GM19452 (cell line): Measurements from ENCODE around the gene INPP4B.
"Not testable (repeated sequence)": the region's sequence is repeated elsewhere in the genome, so short reads cannot be mapped to it uniquely, and the experiment has no call there.

ENCODE experiments used
- ATAC-seq: cut with Tn5 transposase; IDR thresholded peaks from one replicate; pipeline ENCODE4 v1.9.1; 2021; ENCODE audit not compliant: unreplicated experiment

INPP4B gene

DNA sequence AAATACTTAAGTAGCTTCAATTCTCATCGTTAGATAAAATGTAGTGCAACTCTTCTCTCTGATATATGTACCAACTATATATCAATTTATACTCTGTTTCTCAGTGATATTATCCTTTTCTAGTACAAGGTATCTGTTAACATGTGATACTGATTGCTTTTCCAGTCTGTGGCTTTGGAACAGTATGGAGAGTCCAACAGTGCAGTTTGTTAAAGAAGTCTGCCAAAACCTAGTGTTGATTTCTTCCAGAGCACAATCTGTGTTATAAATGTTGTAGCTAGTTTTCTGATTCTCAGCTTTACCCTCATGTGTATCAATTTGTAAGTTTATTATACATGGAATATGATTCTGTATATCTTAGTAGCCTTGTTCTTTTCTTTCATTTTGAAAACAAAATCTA lies 744.7 kb downstream of the INPP4B start:
- ATAC-seq: no peak

DNA sequence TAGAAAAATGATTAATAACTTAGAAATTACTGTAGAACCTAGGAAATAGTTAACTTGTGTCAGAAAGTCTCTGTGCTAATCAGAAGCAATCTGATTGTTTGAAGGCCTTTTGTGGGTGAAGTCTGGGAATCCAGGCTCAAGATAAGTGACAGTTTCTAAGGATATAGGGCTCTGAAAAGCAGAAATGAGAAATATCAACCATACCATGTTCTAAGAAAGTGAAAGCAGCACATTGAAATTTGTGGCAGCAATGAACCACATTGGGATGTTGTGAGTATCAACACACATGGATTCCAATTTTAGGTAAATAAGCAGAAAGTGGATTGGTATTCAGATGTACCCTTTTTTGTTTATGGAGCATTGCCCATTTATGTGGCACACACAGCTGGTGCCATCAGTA lies 745.2 kb downstream of the INPP4B start:
- ATAC-seq: no peak

DNA sequence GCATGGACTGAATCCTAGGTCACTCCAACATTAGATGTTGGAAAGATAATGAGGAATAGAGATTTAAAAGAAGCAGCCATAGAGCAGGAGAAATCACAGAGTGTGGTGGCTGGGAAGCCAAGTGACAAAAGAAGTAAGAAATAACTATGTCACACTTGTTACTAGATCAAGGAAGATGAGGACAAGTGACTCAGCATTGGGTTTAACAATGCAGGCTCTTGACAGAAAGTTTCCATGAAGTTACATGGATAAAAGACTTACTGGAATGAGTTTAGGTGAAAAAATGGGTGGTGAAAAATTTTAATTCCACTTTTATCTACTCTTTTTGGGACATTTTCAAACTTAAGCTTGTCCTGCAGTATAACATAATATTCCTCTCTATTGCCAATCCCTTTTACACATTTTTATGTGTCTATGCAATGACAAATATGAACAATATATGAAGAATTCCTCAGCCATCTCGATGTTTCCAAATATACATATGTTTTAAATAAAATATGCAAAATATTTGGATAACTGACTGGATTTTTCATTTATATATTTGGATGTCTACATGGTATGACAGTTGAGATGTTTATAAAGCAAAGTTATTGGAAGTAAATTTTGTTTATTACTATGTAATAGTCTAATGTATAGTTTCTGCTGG lies 747.1 kb downstream of the INPP4B start:
- ATAC-seq: no peak

DNA sequence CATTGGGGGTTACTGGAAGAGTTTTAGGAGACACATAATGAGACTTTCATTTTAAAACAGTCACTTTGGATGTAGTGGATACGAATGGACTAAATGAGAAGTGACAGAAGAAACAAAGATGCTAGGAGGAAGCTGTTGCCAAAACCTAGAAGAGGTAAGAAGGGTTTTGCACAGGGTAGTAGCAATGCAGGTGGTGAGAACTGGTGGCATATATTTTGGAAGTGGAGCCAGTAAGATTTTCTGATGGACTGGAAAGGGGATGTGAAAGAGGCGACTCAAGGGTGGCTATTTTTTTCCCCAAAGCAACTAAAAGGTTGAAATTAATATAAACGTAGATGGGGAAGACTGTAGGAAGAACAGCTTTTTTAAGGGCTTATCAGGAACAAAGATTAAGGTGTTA lies 747.7 kb downstream of the INPP4B start:
- no peak for ATAC-seq

DNA sequence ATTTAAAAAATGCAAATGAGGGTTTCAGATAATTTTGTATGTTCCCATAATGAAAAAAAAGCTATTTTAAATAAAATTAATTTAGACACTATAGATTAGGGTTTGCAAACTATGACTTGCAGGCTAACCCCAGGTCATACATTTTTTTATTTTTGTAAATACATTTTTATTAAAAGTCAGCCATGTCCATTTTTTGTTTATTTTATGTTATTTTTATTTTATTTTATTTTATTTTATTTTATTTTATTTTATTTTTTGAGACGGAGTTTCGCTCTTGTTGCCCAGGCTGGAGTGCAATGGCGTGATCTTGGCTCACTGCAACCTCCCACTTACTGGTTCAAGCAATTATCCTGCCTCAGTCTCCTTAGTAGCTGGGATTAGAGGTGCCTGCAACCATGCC lies 749.1 kb downstream of the INPP4B start:
- ATAC-seq: no peak

DNA sequence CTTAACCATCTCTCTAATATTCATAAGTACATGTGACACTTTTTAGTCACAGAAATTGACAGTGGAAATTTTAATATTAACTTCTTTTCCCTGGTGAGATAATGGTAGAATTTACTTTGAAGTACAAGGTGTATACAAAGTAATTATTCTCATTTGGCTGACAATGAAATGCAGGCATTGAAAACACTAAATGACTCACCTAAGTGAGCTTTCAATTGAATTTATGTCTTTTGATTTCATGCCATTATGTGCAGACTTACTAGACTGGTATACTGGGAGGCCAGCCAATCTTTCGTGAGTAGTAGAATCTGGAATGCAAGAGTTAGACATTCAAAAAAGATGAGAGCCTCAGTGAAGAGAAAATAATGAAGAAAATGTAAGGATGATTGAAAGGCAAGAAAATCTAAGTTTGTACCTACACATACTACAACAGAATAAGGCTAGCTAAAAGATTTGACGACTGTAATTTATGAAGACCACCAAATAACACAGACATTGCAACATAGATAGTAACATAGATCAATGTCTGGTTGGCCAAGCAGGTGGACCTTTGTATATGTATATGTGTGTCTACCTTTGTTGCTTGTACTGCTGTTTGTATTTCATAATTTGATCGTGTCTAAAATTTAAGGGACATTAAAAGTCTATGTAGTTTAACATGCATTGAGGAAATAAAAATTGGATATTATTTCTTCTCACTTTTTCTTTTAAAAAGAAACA lies 750.1 kb downstream of the INPP4B start:
- no peak for ATAC-seq

DNA sequence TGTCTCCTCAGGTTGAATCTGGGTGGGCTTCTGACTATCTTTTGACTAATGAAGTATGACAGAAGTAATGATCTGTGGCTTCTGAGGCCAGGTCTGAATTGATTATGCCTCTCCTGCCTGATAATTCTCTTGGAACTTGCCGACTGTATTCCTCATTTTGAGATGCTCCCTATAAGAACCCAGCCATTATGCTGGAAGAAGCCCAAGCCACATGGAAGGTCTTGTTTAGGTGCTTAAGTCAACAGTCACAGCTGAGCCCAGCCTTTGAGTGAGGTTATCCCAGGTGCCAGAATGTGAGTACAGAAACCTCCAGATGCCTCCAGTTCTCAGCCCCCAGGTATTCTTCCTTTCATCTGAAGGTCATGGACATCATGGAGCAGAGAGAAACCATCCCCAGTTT lies 753.2 kb downstream of the INPP4B start:
- ATAC-seq: no peak

DNA sequence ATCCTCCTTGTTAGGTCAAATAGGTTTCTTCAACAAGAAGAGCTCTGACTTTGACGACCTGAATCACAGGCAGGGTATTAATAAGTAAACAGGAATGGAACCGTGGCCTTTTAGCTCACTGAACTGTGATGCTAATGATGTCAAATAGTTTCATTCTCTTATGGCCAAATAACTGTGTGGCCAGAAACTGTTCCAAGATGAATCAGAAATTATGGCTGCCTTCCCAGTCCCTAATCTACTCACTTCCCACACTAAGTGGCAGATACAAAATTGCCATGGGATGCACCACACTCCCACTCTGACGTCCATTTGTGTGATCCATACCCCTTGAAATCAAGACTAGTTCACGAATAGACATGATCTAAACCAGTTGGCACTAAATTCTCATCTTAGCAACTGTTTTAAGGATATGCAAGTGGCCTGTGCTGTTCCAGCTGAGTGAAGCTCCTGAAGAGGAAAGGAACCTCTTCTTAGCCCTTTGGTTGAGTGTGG lies 754.4 kb downstream of the INPP4B start:
- no peak for ATAC-seq

DNA sequence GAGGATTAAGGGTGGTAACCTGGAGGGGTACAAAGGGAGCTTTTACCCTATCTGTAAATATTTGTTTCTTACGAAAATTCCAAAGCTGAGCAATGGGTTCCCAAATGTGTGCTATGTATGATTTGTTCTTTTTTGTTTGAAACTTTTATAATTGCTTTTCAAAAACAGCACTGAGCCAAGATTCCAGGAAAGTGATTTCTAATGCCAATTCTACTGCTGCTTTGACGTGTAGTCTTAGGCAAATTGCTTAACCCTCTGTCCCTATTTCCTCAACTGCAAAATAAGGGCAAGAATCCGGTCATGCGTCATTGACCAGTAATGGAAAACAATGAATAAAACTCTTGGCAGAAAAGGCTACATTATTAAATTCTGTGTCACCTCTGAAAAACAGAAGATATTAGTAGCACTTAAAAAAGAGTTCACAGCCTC lies 755.0 kb downstream of the INPP4B start:
- ATAC-seq: no peak

DNA sequence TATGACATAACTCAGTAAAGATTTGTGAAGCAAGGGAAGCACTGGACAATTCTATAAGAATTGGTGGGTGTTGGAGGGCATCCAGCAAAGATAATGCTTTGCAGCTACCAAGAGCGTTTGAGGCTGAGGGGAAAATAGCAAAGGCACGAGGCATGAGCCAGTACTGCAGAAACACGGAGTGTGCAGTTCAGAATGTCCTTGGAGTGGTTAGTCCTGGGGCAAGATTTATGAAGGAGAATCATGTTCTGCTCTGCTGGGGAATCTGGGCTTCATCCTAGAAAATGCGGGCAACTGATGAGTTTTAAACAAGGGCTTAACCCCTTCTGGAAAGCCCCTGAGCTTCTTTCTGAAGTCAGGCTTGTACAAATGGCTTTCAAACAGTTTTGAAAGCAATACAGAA lies 757.2 kb downstream of the INPP4B start:
- ATAC-seq: no peak

DNA sequence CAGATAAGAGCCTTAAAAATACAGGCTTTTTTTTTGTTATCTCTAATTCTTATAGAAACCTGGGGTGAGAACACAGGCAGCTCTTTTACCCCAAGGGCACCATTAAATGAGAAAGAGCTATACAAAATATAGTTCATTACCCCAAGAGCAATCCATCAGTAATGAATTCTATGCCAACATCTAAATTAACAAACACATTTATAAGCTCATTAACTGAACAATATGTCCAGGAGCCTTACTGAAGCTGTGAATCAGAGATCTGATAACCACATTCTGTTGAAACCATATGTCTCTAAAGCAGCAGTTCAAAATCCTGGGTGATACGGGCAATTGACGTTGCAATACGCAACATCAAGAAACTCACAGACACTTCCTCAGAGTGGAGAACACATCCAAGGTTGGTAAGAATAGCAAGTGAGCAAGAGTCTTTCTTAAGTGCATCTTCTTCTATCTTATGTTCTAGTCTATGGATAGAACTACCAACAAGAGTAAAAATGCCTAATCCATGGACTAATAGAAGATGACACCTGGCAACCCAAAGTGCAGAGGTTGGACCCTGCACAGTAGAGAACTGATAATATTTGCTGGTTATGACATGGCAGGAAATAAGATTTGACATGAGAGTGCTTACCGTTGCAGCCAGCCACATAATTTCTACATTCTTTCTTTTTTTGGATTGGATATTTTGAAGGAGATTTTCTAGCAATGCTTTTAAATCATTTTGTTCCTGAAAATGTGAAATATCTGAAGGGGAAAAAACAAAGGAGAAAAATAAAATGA lies 760.4 kb downstream of the INPP4B start:
- no peak for ATAC-seq

DNA sequence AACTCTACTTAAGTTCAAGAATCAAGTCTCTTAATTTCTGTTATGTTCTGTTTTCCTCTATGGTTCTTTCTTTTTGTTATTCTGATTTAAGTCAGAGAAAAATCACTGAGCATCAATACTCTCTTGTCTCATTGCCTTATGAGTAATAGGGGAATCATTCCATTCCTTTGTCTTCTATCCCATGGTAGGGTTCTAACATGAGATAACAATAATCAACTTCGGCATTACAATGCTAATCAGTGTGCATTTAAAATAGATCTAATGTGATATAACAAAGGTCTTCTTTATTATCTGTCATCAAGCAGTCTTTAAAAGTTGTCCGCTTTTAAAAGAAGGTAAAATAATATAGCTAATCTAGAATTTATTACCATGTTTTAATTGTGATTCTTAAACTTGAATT lies 762.8 kb downstream of the INPP4B start:
- no peak for ATAC-seq

DNA sequence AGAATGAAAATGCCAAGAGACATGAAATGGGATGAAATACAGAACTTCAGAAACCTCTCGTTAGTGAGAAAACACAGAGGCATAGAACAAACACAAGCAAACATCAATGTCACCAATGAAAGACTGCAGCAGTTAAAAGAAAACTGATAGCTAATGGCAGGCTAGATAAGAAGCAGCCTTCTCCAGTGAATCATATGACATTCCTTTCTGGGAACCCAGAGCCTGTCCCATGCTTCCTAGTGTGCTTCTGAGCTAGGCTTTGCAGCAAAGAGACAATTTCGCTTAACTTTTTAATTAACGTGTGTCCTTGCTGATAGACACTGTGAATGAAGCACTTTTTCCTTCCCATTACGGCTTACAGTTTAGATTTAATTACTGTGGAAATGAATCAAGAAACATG lies 765.1 kb downstream of the INPP4B start:
- no peak for ATAC-seq

DNA sequence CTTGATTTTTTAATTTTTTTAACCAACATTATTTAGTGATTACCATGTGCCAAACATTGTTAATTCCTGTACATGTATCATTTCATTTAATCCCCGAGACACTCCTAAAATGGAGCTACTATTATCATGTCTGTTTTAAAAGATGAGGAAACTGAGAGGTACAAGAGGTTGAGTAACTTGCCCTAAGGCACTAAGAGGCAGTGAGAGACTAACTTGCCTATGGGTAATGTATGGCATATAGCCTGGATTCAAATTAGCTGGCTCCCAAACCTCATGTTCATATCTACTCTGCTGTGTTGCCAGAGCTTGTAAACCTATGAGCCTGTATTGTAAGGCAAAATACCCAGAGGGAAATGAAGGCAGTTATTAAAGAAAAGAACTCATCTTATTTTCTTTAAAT lies 766.1 kb downstream of the INPP4B start:
- no peak for ATAC-seq

DNA sequence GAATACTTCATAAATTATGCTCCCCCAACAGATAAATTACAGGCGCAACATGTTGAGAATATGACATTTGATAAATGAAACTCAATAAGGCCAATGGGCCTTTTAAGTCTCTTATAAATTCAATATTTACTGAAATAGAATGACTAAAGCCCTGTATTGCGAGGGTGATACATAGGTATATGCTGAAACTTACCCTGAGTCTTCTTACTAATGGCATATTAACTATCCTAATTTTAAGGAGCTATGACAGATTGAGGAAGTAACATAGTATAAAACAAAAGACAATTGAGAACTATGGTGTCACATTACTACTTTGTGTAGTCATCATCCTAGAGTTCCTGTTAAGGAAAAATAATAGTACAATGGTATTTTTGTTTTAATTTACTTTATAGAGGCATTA lies 769.1 kb downstream of the INPP4B start:
- no peak for ATAC-seq

DNA sequence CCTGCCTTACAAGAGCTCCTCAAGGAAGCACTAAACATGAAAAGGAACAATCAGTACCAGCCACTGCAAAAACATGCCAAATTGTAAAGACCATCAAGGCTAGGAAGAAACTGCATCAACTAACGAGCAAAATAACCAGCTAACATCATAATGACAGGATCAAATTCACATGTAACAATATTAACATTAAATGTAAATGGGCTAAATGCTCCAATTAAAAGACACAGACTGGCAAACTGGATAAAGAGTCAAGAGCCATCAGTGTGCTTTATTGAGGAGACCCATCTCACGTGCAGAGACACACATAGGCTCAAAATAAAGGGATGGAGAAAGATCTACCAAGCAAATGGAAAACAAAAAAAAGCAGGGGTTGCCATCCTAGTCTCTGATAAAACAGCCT lies 777.8 kb downstream of the INPP4B start:
- ATAC-seq: not testable (repeated sequence)

DNA sequence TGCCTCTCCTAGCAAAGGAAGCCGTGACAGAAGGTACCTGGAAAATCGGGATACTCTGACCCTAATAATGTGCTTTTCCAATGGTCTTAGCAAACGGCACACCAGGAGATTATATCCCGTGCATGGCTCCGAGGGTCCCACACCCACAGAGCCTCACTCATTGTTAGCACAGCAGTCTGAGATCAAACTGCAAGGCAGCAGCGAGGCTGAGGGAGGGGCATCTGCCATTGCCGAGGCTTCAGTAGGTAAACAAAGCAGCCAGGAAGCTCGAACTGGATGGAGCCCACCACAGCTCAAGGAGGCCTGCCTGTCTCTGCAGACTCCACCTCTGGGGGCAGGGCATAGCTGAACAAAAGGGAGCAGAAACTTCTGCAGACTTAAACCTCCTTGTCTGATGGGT lies 779.5 kb downstream of the INPP4B start:
- not testable (repeated sequence) for ATAC-seq

DNA sequence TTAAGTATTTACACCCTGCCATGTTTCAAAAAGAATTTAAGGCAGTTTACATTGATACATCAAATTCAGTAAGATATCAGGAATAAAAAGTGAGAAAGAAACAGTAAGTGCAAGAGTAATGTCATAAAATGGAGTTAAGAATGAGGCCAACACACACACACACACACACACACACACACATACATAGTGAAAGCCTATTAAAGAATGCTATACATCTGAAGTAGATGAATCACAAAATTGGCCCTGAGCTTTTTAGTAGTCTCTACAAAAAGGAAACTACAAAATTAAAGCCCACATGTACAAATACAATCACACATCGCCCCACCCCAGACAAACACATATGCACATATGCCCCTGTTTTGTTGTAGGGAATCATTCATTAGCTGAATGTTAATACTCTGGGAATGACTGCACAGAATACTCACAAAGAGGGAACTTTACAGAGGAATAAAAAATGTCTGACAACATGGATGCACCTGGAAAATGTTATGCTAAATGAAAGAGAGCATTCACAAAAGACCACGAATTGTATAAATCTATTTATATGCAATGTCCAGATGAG lies 780.9 kb downstream of the INPP4B start:
- no peak for ATAC-seq

DNA sequence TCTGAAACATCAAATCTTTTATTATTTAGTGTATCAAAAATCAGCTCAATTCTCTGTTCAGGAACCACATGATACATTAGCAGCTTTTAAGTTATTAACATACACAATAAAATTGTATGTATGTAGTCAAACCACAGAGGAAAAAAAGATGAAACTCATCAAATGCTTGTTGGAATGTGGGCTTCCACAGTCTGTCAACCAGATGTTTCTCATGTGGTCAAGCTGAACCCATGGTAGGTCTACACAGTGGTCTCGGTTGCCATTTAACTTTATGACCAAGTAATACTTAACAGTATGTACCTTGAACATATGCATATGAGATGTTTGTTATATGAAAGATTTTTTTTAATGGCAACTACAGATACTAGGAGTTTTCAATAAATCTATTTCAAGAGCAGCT lies 781.9 kb downstream of the INPP4B start:
- no peak for ATAC-seq

DNA sequence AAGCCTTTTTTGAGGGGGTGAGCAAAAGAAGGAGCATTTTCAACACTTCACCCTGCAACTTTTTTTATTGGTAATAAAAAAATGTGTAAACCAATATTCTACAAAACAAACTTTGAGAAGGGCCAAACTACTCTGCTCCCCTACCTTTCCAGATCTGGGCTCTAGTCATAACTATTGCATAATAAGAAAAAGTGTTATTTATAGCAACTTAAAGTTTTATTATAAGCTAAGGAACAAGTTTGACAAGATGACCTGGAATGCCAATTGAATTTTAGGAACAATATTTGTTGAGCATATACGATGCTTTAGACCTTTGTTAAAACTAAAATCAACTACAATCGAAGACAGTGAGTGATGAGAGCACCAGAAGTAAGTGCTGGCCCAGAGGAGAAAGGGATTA lies 800.1 kb downstream of the INPP4B start:
- ATAC-seq: no peak

DNA sequence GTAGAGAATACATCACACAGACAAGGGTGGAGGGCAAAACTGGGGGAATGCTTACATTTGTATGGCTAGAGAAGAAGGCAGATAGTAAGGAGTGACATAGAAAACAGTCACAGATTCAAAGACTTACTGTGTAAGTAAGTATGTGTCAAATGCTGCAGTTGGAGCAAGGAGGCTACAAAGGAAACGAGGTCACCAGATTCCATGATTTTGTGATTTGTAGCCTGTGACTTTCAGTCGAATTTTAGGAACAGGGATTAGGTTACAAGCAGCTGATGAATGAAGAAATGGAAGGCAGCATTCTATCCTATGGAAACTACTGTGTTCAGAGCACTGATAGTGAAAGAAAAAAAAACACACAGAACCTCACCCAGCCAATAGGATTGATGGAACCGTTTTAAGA lies 801.8 kb downstream of the INPP4B start:
- ATAC-seq: no peak

DNA sequence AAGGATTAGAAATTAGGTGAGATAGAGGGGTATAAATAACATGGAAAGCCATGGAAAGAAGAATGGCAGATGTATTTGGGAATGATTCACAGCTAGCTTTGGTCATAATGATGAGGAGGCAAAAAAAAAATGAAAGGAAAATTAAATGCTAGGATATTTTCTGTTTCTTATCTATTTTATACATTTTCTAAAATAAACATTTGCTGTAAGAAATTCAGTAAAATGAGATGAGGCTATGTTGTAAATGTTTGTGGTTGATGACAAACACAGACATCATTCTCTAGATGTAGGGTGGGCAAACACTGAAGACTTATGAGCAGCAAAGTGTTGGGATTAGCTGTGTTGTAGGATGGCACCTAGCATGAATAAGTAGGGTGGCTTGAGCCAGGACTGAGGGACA lies 802.6 kb downstream of the INPP4B start:
- no peak for ATAC-seq
